Astrocyte of the spinal cord (primary cell): Measurements from ENCODE around the gene PIH1D1.

ENCODE experiments used
- DNase-seq: peaks from one replicate; pipeline ENCODE4 v3.0.0; 2011; ENCODE audit warnings: low read depth, low spot score
- H3K4me3 ChIP-seq: 2 replicates; pipeline ENCODE4 v1.5.1; 2011; ENCODE audit warnings: low read depth, mild to moderate bottlenecking, low read length, moderate library complexity
- in situ Hi-C: cut with HindIII; loops from 2 replicates; pipeline ENCODE4 v1.10.0; 2017; ENCODE audit warnings: low sequenced_read_pairs
- TF ChIP-seq, protein P1 (sequence below): IDR thresholded peaks from 2 replicates; pipeline ENCODE4 v1.5.1; 2012; ENCODE audit warnings: low read depth, mild to moderate bottlenecking, low read length, inconsistent platforms

Gene PIH1D1

GRCh38 chr19:49455773-49456172, 4.2 kb upstream of the PIH1D1 start:
- H3K4me3 ChIP-seq: no peak overlapping the region
- DNase-seq: no peak
- in situ Hi-C loops: no loop called here
- TF ChIP-seq, protein P1, sequence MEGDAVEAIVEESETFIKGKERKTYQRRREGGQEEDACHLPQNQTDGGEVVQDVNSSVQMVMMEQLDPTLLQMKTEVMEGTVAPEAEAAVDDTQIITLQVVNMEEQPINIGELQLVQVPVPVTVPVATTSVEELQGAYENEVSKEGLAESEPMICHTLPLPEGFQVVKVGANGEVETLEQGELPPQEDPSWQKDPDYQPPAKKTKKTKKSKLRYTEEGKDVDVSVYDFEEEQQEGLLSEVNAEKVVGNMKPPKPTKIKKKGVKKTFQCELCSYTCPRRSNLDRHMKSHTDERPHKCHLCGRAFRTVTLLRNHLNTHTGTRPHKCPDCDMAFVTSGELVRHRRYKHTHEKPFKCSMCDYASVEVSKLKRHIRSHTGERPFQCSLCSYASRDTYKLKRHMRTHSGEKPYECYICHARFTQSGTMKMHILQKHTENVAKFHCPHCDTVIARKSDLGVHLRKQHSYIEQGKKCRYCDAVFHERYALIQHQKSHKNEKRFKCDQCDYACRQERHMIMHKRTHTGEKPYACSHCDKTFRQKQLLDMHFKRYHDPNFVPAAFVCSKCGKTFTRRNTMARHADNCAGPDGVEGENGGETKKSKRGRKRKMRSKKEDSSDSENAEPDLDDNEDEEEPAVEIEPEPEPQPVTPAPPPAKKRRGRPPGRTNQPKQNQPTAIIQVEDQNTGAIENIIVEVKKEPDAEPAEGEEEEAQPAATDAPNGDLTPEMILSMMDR: no peak

DNA sequence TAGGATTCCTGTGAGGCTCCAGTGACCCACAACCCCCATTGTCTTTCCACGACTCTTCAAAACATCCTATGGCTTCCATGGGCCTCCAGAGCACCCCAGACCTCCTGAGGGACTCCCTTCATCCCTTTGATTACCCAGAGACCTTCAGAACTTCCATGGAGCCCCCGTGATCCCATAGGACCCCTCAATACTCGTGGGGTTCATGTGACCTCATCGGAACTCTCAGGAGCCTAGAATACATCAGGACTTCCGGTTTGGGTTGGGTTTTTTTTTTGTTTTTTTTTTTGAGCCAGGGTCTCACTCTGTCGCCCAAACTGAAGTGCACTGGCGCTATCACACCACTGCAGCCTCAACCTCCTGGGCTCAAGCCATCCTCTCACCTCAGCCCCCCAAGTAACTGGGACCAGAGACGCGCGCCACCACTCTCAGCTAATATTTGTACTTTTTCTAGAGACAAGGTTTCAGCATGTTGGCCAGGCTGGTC, 2.2 kb upstream of the PIH1D1 start:
- DNase-seq: no peak
- in situ Hi-C loops: no loop called here
- TF ChIP-seq, protein P1: no peak
- H3K4me3 ChIP-seq: peak overlapping the region; percentile 74

DNA sequence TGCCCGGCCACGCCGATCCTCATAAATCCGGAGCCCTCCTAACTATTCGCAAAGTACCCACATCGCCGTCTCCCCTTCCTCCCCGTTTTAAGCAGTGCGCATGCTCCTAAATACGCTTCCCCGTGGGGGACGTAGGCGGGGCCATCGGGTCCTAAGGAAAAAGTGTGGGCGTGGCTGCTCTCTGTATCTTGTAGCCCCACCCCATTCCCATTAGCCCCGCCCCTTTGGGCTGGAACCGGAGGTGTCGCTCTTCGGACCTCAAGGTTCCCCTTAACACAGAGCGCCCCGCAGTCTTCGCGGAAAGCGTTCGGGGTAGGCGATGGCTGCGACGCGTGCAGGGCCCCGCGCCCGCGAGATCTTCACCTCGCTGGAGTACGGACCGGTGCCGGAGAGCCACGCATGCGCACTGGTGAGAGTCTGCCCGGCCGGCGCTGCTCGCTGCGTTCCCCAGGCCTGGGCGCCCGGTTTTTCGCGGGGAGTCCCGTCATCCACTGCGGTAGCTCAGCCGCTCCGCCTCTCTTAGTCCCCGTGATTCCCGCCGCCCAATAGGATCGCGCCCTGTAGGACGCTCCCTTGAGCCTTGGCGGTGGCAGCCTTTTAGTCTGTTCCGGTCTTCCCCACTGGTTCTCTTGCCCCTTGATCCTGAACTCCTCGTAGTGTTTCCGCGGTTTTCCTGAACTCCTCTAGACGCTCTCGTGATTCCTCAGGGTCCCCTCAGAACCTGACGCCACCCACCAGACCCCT, 1.6 kb upstream of the PIH1D1 start, which contains the start of gene ALDH16A1:
ALDH16A1 (plus strand) TSS at position 213 of the 744 bp plus-strand sequence; CDS start at position 320, 107 bp downstream.
- in situ Hi-C loops: no loop called here
- TF ChIP-seq, protein P1: no peak
- H3K4me3 ChIP-seq: peak within 1 kb of the TSS; percentile 74
- DNase-seq: peak; percentile 98

- peak overlapping the region; percentile 88 for H3K4me3 ChIP-seq
- TF ChIP-seq, protein P1: no peak
- DNase-seq: no peak
- in situ Hi-C loops: no loop called here
Observed at GRCh38 chr19:49450405-49450804, 1.2 kb downstream of the PIH1D1 start.

DNA sequence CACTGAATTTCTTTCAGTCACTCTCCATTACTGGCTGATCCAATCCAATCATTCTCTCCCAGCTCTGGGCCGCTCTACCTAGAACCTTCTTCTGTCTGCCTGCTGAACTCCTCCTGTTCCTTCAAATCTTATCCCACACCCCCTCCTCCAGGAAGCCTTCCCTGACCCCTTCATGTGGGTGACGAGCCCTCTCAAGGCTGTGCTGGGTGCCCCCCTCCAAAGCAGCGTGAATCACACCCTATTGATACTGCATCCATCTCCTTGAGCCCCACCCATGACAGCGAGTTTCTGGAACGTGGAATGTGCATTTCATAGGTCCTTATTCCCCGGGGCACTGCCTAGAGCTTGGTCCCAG, 3.2 kb downstream of the PIH1D1 start:
- in situ Hi-C loops: no loop called here
- TF ChIP-seq, protein P1: no peak
- no peak overlapping the region for H3K4me3 ChIP-seq
- no peak for DNase-seq

DNA sequence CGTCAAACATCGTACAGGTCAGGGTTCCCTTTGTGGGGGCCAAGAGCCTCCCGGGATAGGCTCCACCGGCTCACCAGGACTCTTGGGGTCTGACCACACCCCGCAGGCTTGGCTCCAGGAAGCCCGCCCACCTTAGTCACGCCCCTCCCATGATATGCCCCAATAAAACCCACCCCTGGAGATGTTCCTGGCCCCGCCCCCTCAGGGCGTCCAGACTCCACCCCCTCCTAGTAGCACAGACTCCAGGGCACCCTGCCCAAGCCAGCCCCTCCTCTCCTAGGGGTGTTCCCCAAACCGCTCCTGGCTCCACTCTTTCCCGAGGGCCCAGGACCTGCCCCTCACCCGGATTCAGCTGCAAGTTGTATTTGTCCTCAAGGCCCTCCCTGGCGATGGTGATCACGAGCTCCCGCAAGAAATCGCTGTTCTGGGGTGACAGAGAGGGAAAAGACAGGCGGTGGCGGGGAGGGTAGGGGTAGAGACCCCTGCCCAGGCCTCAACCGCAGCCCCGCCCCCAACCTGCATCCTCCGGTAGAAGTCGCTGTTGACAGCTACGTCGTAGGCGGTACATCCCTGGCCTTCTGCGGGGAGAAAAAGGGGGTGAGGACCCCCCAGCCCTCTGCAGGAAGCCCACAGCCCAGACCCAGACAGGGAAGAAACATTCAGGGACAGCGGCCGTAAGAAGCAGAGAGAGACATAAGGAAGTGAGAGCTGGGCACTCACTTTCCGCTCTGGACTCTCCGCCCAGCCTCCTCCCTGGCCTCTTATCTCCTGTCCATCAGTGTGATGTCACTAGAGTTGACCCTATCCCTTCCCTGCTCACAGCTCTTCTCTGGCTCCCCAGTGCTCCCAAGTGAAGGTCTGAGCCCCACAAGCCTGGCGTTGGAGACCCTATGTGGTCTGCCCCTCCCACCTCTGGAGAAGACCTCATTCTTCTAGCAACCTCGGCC, 3.9 kb downstream of the PIH1D1 start:
- peak; percentile 9 for DNase-seq
- H3K4me3 ChIP-seq: no peak overlapping the region
- TF ChIP-seq, protein P1: no peak
- in situ Hi-C loops: no loop called here
